Stimulated activated CD8-positive, alpha-beta memory T cell treated with anti-CD3 and anti-CD28 coated beads, Interleukin-7, amount 100 ng/mL, for 1 hour (primary cell): Measurements from ENCODE around the gene YIF1B.
"Not testable (repeated sequence)": the region's sequence is repeated elsewhere in the genome, so short reads cannot be mapped to it uniquely, and the experiment has no call there.

ENCODE experiments used
- DNase-seq, 2 donors: peaks; one replicate each; pipeline ENCODE4 v3.0.0-alpha.2; 2020; ENCODE audit warnings: low read depth in 2 of 2

The YIF1B gene

DNA sequence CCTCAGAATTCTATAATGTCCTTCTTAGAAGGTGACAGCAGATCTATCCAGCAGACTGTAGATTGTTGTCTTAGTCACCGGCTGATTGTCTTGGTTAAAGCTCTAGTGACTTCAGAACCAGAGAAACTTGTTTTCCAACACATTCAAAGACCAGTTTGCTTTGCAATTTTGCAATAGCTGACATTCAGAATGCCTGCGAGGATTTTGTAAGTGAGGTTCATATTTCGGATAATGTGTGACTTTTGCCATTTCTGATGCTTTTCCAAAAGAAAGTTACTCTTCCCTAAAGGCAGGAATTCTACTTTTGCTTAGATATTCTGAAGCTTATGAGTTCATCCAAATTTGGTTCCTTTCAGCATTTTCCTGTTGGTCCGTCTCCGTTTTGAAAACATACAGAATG lies 38.2 kb downstream of the YIF1B start:
- no peak for DNase-seq

- DNase-seq = no peak
Observed at GRCh38 chr19:38276942-38277517, 38.7 kb downstream of the YIF1B start.

DNA sequence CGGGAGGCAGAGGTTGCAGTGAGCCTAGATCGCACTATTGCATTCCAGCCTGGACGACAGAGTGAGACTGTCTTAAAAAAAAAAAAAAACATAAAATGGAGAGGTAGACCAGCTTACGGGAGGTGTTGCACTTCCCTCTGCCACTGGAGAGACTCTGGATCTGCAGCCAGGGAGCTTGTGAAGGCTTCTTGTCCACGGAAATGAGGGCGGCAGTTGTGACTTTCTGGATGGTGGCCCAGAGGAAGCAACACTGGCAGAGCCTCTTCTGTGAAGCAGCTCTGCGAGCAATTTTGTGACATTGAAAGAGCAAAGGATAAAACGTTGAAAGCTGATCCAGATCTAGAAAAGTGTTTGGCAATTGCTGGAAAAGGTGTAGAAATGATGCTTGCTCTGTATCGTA lies 41.0 kb downstream of the YIF1B start:
- no peak for DNase-seq

DNA sequence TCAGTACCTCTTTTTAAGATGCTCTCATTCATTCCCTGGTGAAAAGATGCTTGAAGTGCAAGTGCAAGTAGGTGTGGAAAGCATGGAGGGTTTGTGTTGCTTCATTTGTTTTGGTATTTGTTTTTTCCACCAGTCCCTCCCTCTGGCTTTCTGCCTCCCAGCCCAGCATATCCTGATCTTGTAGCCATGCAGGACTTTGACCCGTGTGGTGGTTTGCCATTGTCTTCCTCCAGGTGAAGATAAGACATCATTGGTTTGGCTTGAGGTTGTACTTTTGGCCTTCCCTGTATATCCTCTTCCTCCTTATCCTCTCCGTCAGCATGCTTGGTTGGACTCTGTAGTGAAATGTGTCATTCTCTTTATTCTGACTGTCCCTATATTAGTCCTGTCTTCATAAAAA lies 42.2 kb downstream of the YIF1B start:
- DNase-seq = no peak

DNA sequence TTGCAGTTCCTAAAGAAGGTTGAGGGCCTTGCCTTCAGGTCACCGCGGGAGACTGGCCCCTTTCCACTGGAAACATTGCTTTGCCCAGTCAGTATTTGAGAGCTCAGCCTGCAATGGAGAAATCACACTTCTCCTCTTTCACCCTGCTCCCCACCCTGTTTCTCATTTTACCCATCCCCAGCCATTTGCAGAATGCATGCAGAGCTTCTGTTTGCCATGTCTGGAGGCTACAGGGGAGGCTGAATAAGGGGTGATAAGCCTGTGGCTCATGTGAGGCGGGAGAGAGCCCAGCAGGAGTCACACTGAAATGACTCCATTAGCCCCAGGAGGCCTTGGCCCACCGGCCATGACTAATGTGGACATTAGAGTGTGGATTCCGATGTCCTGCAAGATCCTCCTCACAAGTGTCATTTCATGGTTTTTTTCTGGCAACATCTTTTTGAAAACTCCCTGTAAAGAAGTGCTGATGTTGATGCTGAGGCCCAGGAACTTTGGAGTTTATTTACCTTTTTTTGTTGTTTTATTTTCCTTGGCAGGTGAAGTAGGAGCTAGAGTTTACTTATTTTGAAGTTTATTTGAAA lies 45.1 kb downstream of the YIF1B start:
- no peak for DNase-seq

DNA sequence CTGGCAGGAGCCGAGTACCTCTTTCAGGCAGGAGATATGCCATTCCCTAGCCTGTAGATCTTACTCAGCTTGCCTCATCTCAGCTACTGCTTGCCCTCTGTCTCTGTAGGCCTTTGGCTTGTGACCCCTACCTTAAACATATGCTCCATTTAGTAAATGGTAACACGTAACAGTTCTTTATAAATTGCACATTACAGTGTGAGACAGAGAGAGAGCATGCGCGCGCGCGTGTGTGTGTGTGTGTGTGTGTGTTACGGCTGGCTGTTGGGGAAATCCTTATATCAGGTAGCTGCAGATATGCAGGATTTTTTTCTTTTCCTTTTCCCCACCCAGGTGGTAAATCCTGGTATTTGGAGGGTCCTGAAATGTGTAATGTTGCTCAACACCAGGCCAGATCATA lies 47.2 kb downstream of the YIF1B start:
- no peak for DNase-seq

DNA sequence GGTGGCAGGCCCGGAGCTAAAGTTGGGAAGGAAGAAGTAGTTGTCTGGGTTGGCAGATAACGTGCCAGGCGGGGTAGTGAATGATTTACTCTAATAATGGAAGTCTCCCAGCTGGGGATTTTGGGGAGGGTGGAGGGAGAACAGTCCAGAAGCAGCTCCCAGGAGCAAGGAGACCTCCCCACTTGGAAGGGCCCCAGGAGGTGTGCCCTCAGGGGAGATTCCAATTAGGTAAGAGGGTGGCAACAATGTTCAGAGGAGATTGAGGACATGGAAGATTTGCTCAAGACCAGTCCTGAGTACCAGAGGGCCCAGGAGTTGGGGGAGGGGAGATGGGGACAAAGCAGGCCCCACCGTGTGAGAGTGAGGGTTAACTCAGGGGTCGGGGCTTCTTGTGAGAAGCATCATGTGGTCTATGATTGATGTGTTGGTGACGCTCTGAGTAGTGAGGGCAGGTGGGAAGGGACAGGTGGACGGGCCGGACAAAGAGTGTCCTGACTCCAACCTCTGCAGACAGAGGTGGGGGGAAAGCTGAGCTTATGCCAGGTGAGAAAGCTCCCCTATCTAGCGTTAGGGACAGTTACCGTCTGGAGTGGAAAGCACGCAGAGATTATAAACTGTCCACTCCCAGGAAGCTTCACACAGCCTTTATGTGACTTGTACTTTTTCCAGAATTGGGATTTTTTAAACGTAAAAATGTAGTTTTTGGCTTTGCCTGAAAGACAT lies 47.8 kb downstream of the YIF1B start:
- no peak for DNase-seq

- DNase-seq = no peak
Observed at GRCh38 chr19:38266981-38267597, 48.7 kb downstream of the YIF1B start.

DNA sequence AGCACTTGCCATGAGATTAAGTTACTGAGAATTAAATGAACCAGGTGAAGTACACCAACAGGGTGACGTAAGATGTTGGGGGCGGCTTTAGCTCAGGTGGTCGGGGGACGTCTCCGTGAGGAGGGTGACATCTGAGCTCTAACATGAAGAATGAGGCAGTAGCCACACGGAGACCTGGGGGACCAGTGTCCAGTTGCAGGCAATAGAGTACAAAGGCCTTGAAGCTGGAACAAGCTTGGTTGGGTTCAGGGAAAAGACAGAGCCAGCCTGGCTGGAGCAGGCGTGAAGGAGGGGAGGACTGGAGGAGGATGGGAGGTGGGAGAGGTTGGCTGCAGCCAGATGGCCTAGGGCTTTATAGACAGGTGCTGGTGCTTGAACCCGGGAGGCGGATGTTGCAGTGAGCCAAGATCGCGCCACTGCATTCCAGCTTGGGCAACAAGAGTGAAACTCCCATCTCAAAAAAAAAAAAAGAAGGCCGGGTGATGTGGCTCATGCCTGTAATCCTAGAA lies 49.8 kb downstream of the YIF1B start:
- DNase-seq = no peak

DNA sequence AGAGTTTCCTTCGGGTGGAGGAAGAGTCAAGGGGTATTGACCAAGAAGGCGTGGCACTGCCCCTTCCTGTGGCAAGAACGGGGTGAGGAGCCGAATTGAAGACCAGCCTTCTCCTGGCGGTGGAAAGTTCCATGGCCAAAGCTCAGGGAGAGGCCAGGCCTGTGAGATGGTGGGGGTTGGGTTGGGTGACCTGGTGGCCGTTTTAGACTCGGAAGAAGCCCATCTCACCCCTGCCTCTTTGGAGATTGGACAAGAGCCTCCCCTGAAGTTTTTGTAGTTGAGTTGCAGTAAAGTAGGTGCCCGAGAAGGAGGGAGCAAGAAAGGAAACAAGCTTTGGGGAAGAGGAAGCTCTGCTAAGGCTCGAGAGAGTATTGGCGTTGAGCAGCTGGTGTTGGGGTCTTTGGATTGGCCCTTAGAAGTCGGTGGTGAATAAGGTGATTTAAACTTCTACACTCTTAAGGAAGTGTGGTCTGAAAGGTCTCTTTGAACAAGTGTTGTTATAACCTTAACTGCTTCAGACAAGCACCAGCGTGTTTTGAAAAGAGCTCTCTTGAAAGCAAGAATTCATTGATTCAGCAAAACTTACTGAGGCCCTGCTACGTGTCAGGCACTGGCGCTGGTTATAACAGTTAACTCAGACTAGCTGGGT lies 50.4 kb downstream of the YIF1B start:
- no peak for DNase-seq

DNA sequence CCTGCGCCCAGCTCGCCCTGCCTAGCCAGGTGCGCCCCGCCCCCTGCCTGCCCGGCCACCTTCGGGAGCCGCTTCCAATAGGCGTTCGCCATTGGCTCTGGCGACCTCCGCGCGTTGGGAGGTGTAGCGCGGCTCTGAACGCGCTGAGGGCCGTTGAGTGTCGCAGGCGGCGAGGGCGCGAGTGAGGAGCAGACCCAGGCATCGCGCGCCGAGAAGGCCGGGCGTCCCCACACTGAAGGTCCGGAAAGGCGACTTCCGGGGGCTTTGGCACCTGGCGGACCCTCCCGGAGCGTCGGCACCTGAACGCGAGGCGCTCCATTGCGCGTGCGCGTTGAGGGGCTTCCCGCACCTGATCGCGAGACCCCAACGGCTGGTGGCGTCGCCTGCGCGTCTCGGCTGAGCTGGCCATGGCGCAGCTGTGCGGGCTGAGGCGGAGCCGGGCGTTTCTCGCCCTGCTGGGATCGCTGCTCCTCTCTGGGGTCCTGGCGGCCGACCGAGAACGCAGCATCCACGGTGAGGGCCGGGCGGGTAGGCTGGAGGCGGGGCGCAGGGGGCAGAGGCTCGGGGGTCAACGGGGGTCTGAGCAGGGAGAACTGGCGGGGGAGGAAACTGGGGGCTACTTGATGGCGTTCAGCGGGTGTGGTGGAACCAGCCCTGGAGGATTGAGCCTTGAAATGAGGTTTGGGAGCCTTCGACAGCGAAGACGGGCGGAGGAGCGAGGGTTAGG lies 51.1 kb downstream of the YIF1B start, which contains the start of gene SPINT2:
Gene SPINT2, plus strand, starts transcription at position 88 of the 727 bp plus-strand sequence. Its CDS starts 320 bp downstream, at position 408.
- DNase-seq = peak in 1 of 2 donors; percentile 13

DNA sequence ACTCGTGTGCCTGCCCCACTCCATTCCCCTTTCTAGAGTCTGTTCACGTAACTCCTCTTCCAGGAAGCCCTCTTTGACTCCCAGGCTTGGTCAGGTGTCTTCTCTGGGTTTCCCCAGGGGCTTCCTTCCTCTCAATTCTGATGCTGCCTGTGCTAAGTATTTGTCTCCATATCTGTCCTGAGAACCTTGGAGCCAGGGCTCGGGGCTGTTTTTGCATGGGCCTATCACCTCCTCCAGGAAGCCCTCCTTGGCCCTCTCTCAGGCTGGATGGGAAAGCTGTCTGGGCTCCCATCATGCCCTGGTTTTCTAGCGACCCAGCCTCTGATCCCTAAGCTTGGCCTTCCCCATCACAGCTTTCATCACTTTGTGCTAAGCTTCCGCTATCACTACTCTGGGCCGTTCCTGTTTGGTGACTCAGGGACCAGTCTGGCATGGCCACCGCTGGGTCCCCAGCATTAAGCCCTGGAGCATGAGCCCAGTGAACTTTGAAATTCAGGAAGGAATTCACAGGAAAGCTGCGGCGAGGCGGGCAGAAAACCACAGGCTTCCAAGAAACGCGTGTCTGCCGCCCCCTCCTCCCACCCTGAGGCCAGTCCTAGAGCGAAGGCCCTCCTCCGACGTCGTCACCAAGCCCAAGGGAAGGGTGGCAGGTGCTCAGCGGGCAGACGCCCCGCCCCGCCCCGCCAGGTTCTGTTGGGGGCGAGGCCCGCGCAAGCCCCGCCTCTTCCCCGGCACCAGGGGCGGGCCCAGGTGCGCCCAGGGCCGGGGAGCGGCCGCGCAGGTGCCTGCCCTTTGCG lies 51.9 kb downstream of the YIF1B start:
- peak; percentile 24 to 38 for DNase-seq

- no peak for DNase-seq
Observed at GRCh38 chr19:38262585-38263268, 53.0 kb downstream of the YIF1B start.

DNA sequence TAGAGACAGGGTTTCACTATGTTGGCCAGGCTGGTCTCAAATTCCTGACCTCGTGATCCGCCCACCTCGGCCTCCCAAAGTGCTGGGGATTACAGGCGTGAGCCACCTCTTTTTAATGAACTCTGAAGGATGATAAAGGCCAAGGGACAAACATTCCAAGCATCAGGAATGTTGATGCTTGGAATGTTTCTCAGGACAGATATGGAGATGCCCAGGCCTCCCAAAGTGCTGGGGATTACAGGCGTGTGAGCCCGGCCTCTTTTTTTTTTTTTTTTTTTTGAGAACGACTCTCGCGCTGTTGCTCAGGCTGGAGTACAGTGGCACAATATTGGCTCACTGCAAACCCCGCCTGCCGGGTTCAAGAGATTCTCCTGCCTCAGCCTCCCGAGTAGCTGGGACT lies 53.8 kb downstream of the YIF1B start:
- not testable (repeated sequence) for DNase-seq

- DNase-seq = no peak
Observed at GRCh38 chr19:38255383-38256014, 60.2 kb downstream of the YIF1B start.

DNA sequence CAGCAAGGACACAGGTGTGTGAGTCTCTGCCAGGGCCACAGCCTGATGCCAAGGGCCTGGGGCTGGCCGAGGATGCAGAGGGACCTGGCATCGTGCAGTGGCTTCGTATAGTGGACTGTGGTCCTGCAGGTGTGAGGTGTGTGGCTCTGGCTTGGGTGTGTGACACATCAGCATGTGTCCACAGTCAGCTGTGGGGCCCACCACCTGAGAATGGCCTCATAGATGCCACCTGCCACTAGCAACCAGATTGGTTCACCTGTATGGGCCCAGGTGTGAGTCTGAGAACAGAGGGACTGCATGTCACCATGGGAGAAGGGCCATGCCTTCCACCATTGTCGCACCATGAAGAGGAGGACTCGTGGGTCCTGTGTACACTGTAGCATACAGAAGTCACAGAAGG lies 62.0 kb downstream of the YIF1B start:
- no peak for DNase-seq
